Suppressor macrophage treated with lipopolysaccharide for 4 hours (primary cell): ENCODE measurements around the gene FJX1.

Source experiments
- DNase-seq: peaks from one replicate; pipeline ENCODE4 v3.0.0-alpha.2; 2020

Gene FJX1

GRCh38 chr11:35617687-35618496 lies at the start of gene FJX1:
FJX1 (plus strand) TSS chr11:35618460; CDS start chr11:35618637, 177 bp downstream.
- DNase-seq, result peak; percentile 91

GRCh38 chr11:35571696-35572095 lies 46.6 kb upstream of the FJX1 start:
- no peak for DNase-seq

- DNase-seq, result peak; percentile 84
Measured at GRCh38 chr11:35579557-35580396, 38.5 kb upstream of the FJX1 start.

- no peak for DNase-seq
Measured at GRCh38 chr11:35580397-35580781, 37.9 kb upstream of the FJX1 start.

- DNase-seq, result no peak
Measured at GRCh38 chr11:35582033-35582432, 36.2 kb upstream of the FJX1 start.

GRCh38 chr11:35583126-35583525 lies 35.1 kb upstream of the FJX1 start:
- DNase-seq, result no peak

GRCh38 chr11:35583843-35584242 lies 34.4 kb upstream of the FJX1 start:
- no peak for DNase-seq

- no peak for DNase-seq
Measured at GRCh38 chr11:35584321-35584720, 33.9 kb upstream of the FJX1 start.

GRCh38 chr11:35585416-35585815 lies 32.8 kb upstream of the FJX1 start:
- DNase-seq, result no peak

- DNase-seq, result no peak
Measured at GRCh38 chr11:35586222-35586621, 32.0 kb upstream of the FJX1 start.

GRCh38 chr11:35587972-35588371 lies 30.3 kb upstream of the FJX1 start:
- DNase-seq, result no peak

GRCh38 chr11:35588627-35589026 lies 29.6 kb upstream of the FJX1 start:
- DNase-seq, result no peak

GRCh38 chr11:35589281-35589680 lies 29.0 kb upstream of the FJX1 start:
- peak; percentile 6 for DNase-seq

GRCh38 chr11:35590412-35590811 lies 27.8 kb upstream of the FJX1 start:
- DNase-seq, result no peak

- no peak for DNase-seq
Measured at GRCh38 chr11:35593143-35593542, 25.1 kb upstream of the FJX1 start.

- DNase-seq, result peak; percentile 46
Measured at GRCh38 chr11:35594680-35595079, 23.6 kb upstream of the FJX1 start.

GRCh38 chr11:35598254-35599125 lies 19.8 kb upstream of the FJX1 start:
- DNase-seq, result peak; percentile 69

GRCh38 chr11:35600331-35600838 lies 17.9 kb upstream of the FJX1 start:
- DNase-seq, result no peak

GRCh38 chr11:35602160-35602793 lies 16.0 kb upstream of the FJX1 start:
- no peak for DNase-seq

- no peak for DNase-seq
Measured at GRCh38 chr11:35602979-35603378, 15.3 kb upstream of the FJX1 start.

- DNase-seq, result no peak
Measured at GRCh38 chr11:35605706-35606105, 12.6 kb upstream of the FJX1 start.

- no peak for DNase-seq
Measured at GRCh38 chr11:35606206-35606605, 12.1 kb upstream of the FJX1 start.
